ENCODE results near the gene SRPK2. TPM values are rescaled to one million over a fixed set of nuclear protein-coding genes. Genes with fewer than 3 reads are reported as not detected.

Gene SRPK2
- total and polyA plus RNA-seq, 2 of the 13 experiments (the other 11 are each of a cell fraction or from before 2014, with no cell fraction given) = 10.1 to 22.3 TPM

DNA sequence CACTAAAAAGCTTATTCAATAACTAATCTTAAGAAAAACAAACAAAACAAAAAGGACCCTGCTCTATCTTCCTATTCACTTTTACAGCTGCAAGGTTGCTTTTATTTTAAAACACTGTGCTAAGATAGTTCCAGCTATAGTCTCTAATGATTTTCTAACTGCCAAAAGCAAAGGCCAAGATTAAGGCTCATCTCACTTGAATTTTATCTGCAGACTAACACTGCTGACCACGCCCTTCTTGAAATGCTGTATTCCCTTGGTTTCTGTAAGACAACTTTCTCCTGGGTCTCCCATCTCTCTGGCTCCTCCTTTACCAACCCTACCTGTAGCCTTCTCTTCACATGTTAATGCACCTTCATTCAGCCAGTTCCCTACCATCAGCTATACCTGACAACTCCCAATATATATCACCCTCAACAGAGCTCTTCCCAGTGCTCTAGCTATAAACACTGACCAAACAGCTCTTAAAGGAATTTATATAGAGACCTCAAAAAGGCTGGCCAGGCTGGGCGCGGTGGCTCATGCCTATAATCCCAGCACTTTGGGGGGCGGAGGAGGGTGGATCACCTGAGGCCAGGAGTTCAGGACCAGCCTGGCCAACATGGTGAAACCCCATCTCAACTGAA, 11.7 kb downstream of the SRPK2 start:
- intact Hi-C loops (cut with micrococcal nuclease; ENCODE audit: unreplicated experiment) (no loop called here), in situ Hi-C loops (cut with HindIII; ENCODE audit: extremely low pct_ligation_motif_present, low pct_unique_long_range_greater_than_20kb) (no loop called here)
- Histone ChIP-seq H3K4me3 (replicated peaks in 1 of 3; ENCODE audit: insufficient read depth in 1 of 3, low read depth in 2 of 3, low read length in 3 of 3) (no peak overlapping the region), H3K79me2 (ENCODE audit: insufficient read depth, low read length) (peaks cover 65% of the 10 kb centered on the region), H3K9me3 (ENCODE audit: low read length) (no peaks in the 10 kb centered on the region), H4K20me1 (ENCODE audit: insufficient read depth, low read length) (no peaks in the 10 kb centered on the region), H3K4me2 (ENCODE audit: low read depth, low read length) (no peak overlapping the region), H3K4me1 (ENCODE audit: insufficient read depth, low read length) (peaks cover 7% of the 10 kb centered on the region), H3K9ac (ENCODE audit: insufficient read depth, low read depth, low read length) (no peak overlapping the region), H3K36me3 (replicated peaks in 1 of 2; ENCODE audit: control insufficient read depth in 1 of 2, insufficient read depth in 2 of 2, low read length in 2 of 2) (no peaks in the 10 kb centered on the region), H3K27me3 (ENCODE audit: control insufficient read depth in 1 of 2, insufficient read depth in 2 of 2, low read length in 2 of 2) (no peaks in the 10 kb centered on the region), H2AFZ (ENCODE audit: low read length) (no peak overlapping the region), H3K27ac (ENCODE audit: extremely low read length, insufficient read depth, low read length) (no peak overlapping the region)
- WGBS (ENCODE audit: low lambda C conversion rate) = 91% methylated on average over 4 of the region's 4 CpGs
- ATAC-seq (no peak), DNase-seq (ENCODE audit: low spot score) (no peak), FAIRE-seq (no peak)
- TF ChIP-seq ZKSCAN8 (CRISPR knock-in tag; IDR thresholded peaks at IDR 0.05; ENCODE audit: borderline replicate concordance) (no peak), ZNF747 (CRISPR knock-in tag; IDR thresholded peaks at IDR 0.05; ENCODE audit: borderline replicate concordance) (no peak), NR2F2 (IDR thresholded peaks at IDR 0.05; ENCODE audit: borderline replicate concordance, low read depth) (no peak), ZNF569 (CRISPR knock-in tag; IDR thresholded peaks at IDR 0.05; ENCODE audit: borderline replicate concordance) (no peak), ZBTB7B (CRISPR knock-in tag; IDR thresholded peaks at IDR 0.05) (no peak), CHCHD3 (CRISPR knock-in tag; IDR thresholded peaks at IDR 0.05) (no peak), BRD4 (CRISPR knock-in tag; IDR thresholded peaks at IDR 0.05) (no peak), FIP1L1 (IDR thresholded peaks at IDR 0.05; ENCODE audit: borderline replicate concordance, insufficient read depth, low read depth, low read length) (no peak), ZNF562 (CRISPR knock-in tag; IDR thresholded peaks at IDR 0.05; ENCODE audit: borderline replicate concordance) (no peak), GATA4 (IDR thresholded peaks at IDR 0.05; ENCODE audit: borderline replicate concordance, low read depth) (no peak), GTF2F1 (IDR thresholded peaks at IDR 0.05; ENCODE audit: low read length) (no peak), POLR2AphosphoS2 (IDR thresholded peaks at IDR 0.05; ENCODE audit: low read depth, low read length) (no peak), MED8 (CRISPR knock-in tag; IDR thresholded peaks at IDR 0.05; ENCODE audit: insufficient replicate concordance) (no peak), NCOR1 (IDR thresholded peaks at IDR 0.05; ENCODE audit: borderline replicate concordance, low read length) (no peak)
- TF ChIP-seq, protein P1, sequence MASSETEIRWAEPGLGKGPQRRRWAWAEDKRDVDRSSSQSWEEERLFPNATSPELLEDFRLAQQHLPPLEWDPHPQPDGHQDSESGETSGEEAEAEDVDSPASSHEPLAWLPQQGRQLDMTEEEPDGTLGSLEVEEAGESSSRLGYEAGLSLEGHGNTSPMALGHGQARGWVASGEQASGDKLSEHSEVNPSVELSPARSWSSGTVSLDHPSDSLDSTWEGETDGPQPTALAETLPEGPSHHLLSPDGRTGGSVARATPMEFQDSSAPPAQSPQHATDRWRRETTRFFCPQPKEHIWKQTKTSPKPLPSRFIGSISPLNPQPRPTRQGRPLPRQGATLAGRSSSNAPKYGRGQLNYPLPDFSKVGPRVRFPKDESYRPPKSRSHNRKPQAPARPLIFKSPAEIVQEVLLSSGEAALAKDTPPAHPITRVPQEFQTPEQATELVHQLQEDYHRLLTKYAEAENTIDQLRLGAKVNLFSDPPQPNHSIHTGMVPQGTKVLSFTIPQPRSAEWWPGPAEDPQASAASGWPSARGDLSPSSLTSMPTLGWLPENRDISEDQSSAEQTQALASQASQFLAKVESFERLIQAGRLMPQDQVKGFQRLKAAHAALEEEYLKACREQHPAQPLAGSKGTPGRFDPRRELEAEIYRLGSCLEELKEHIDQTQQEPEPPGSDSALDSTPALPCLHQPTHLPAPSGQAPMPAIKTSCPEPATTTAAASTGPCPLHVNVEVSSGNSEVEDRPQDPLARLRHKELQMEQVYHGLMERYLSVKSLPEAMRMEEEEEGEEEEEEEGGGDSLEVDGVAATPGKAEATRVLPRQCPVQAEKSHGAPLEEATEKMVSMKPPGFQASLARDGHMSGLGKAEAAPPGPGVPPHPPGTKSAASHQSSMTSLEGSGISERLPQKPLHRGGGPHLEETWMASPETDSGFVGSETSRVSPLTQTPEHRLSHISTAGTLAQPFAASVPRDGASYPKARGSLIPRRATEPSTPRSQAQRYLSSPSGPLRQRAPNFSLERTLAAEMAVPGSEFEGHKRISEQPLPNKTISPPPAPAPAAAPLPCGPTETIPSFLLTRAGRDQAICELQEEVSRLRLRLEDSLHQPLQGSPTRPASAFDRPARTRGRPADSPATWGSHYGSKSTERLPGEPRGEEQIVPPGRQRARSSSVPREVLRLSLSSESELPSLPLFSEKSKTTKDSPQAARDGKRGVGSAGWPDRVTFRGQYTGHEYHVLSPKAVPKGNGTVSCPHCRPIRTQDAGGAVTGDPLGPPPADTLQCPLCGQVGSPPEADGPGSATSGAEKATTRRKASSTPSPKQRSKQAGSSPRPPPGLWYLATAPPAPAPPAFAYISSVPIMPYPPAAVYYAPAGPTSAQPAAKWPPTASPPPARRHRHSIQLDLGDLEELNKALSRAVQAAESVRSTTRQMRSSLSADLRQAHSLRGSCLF (CRISPR knock-in tag; IDR thresholded peaks at IDR 0.05; ENCODE audit: borderline replicate concordance) = no peak
- TF ChIP-seq, protein P2, sequence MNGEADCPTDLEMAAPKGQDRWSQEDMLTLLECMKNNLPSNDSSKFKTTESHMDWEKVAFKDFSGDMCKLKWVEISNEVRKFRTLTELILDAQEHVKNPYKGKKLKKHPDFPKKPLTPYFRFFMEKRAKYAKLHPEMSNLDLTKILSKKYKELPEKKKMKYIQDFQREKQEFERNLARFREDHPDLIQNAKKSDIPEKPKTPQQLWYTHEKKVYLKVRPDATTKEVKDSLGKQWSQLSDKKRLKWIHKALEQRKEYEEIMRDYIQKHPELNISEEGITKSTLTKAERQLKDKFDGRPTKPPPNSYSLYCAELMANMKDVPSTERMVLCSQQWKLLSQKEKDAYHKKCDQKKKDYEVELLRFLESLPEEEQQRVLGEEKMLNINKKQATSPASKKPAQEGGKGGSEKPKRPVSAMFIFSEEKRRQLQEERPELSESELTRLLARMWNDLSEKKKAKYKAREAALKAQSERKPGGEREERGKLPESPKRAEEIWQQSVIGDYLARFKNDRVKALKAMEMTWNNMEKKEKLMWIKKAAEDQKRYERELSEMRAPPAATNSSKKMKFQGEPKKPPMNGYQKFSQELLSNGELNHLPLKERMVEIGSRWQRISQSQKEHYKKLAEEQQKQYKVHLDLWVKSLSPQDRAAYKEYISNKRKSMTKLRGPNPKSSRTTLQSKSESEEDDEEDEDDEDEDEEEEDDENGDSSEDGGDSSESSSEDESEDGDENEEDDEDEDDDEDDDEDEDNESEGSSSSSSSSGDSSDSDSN (CRISPR knock-in tag; IDR thresholded peaks at IDR 0.05) = no peak
- TF ChIP-seq, protein P3, sequence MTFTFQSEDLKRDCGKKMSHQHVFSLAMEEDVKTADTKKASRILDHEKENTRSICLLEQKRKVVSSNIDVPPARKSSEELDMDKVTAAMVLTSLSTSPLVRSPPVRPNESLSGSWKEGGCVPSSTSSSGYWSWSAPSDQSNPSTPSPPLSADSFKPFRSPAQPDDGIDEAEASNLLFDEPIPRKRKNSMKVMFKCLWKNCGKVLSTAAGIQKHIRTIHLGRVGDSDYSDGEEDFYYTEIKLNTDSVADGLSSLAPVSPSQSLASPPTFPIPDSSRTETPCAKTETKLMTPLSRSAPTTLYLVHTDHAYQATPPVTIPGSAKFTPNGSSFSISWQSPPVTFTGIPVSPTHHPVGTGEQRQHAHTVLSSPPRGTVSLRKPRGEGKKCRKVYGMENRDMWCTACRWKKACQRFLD (CRISPR knock-in tag; IDR thresholded peaks at IDR 0.05; ENCODE audit: borderline replicate concordance) = no peak
- ChIA-PET POLR2A (no interaction called here), CTCF (ENCODE audit: low intra/inter-chr PET ratio, low total read pairs) (no interaction called here)
- no TSS peak for BruUV-seq (replicated peaks)

Measured in HepG2 (cell line).